Mucosa of descending colon (tissue), 3 donors: ENCODE measurements around the gene ITPKC. TPM values are rescaled to one million over a fixed set of nuclear protein-coding genes. Genes with fewer than 3 reads are reported as not detected.

Source experiments
- ATAC-seq: fragments of 200-7000 bp; cut with Tn5 transposase; one replicate; pipeline ENCODE4 v1.9.1; 2020; ENCODE audit warnings: mild to moderate bottlenecking, moderate library complexity
- DNase-seq, 3 donors: peaks; one replicate each; pipeline ENCODE4 v3.0.0-alpha.2; 2020
- H3K36me3 ChIP-seq: fragments of 200-600 bp; one replicate; pipeline ENCODE4 v1.8.0; 2021; ENCODE audit warnings: low read depth, mild to moderate bottlenecking
- H3K4me1 ChIP-seq: fragments of 200-600 bp; one replicate; pipeline ENCODE4 v1.8.0; 2021; ENCODE audit warnings: low read depth, mild to moderate bottlenecking
- H3K4me3 ChIP-seq: fragments of 200-600 bp; one replicate; pipeline ENCODE4 v1.8.0; 2021; ENCODE audit warnings: mild to moderate bottlenecking
- H3K9me3 ChIP-seq: fragments of 200-600 bp; one replicate; pipeline ENCODE4 v1.8.0; 2021; ENCODE audit warnings: mild to moderate bottlenecking
- CTCF ChIP-seq: fragments of 200-600 bp; IDR thresholded peaks from one replicate; pipeline ENCODE4 v1.8.0; 2022; ENCODE audit warnings: antibody characterized with exemption, mild to moderate bottlenecking
- intact Hi-C, 2 donors: fragments of 100-400 bp; cut with DNase I in 1 of 2; cut with micrococcal nuclease in 1 of 2; formaldehyde crosslinking; loops; one replicate each; pipeline versions ENCODE4 v1.11.0 to v1.11.1; 2022; cut with DNase I, micrococcal nuclease
- total RNA-seq, 3 donors: library from RNA; stranded (reverse); fragmentation: NEBNext Ultra II Directional in 2 of 3; extraction: Animal tissue kit (Norgen Biotek cat#: 25700) in 2 of 3; gene quantifications; one replicate each; pipeline versions ENCODE4 v1.2.1 to v1.2.4, GENCODE V29; 2021 to 2023
- donor health status: DM: no; HTN: no; CAD: no; lungs with moderate emphysema.
- donor health status: DM: no; HTN: no; CAD: no.
- donor health status: DM: no; HTN: yes; CAD: no.

Gene ITPKC
- total RNA-seq, 3 donors from 2014 or later, result 22.1 to 26.1 (median 23.2) TPM

GRCh38 chr19:40707615-40708014 is 9.3 kb upstream of the ITPKC start:
- H3K4me3 ChIP-seq, result no peak overlapping the region
- H3K9me3 ChIP-seq, result no peaks in the 10 kb centered on the region
- DNase-seq, result no peak
- H3K4me1 ChIP-seq, result no peaks in the 10 kb centered on the region
- no peak for ATAC-seq
- intact Hi-C loops, result no loop called here
- no peak for TF ChIP-seq CTCF
- H3K36me3 ChIP-seq, result peaks cover 3% of the 10 kb centered on the region

GRCh38 chr19:40709817-40710216 is 7.1 kb upstream of the ITPKC start:
- H3K4me3 ChIP-seq, result no peak overlapping the region
- DNase-seq (no peak), ATAC-seq (no peak)
- TF ChIP-seq CTCF, result no peak
- intact Hi-C loops, result no loop called here
- H3K9me3 ChIP-seq, result no peaks in the 10 kb centered on the region
- peaks cover 6% of the 10 kb centered on the region for H3K4me1 ChIP-seq
- no peaks in the 10 kb centered on the region for H3K36me3 ChIP-seq

GRCh38 chr19:40713939-40714338 is 3.0 kb upstream of the ITPKC start:
- no peaks in the 10 kb centered on the region for H3K36me3 ChIP-seq
- intact Hi-C loops, result no loop called here
- peaks cover 6% of the 10 kb centered on the region for H3K4me1 ChIP-seq
- DNase-seq, result peak in 1 of 3 donors; percentile 36
- ATAC-seq, result no peak
- H3K4me3 ChIP-seq, result no peak overlapping the region
- H3K9me3 ChIP-seq, result no peaks in the 10 kb centered on the region
- TF ChIP-seq CTCF, result no peak

GRCh38 chr19:40714441-40715299 is 2.2 kb upstream of the ITPKC start:
- no peaks in the 10 kb centered on the region for H3K36me3 ChIP-seq
- H3K4me3 ChIP-seq, result no peak overlapping the region
- peak; percentile 96 to 97 (median 97) for DNase-seq
- no peak for TF ChIP-seq CTCF
- intact Hi-C loops, result no loop called here
- ATAC-seq, result peak; percentile 71
- H3K9me3 ChIP-seq, result no peaks in the 10 kb centered on the region
- peaks cover 11% of the 10 kb centered on the region for H3K4me1 ChIP-seq

GRCh38 chr19:40716031-40716481 is 856 bp upstream of the ITPKC start:
- no peak overlapping the region for H3K4me3 ChIP-seq
- DNase-seq, result peak in 2 of 3 donors; percentile 48 to 59
- ATAC-seq, result no peak
- intact Hi-C loops, result no loop called here
- H3K4me1 ChIP-seq, result peaks cover 25% of the 10 kb centered on the region
- no peaks in the 10 kb centered on the region for H3K9me3 ChIP-seq
- no peaks in the 10 kb centered on the region for H3K36me3 ChIP-seq
- no peak for TF ChIP-seq CTCF
